Hepatocyte (in vitro differentiated cells): Measurements from ENCODE around the gene PRTG.

Source experiments
- CTCF ChIP-seq: fragments of 200-600 bp; sonication (generic); IDR thresholded peaks from 2 replicates; pipeline ENCODE4 v1.5.1; 2016; ENCODE audit warnings: antibody characterized with exemption, mild to moderate bottlenecking; ENCODE audit not compliant: poor library complexity
- EZH2 ChIP-seq: fragments of 200-600 bp; sonication (generic); IDR thresholded peaks from 2 replicates; pipeline ENCODE4 v1.6.1; 2016; ENCODE audit warnings: antibody characterized with exemption, mild to moderate bottlenecking, borderline replicate concordance

GRCh38 chr15:55698653-55699052, 44.3 kb downstream of the PRTG start:
- TF ChIP-seq CTCF (no peak), EZH2 (no peak)
